Suprapubic skin (tissue), 4 donors: Measurements from ENCODE around the gene TMEM256. TPM values are rescaled to one million over a fixed set of nuclear protein-coding genes. Genes with fewer than 3 reads are reported as not detected.

Source experiments
- DNase-seq, 2 donors: peaks; one replicate each; pipeline ENCODE4 v3.0.0-alpha.2; 2019; ENCODE audit warnings: low spot score in 2 of 2
- H3K27ac ChIP-seq: fragments of 200-600 bp; sonication (generic); one replicate; pipeline ENCODE4 v1.5.1; 2019
- H3K27me3 ChIP-seq: fragments of 200-600 bp; sonication (generic); one replicate; pipeline ENCODE4 v1.5.1; 2019
- H3K36me3 ChIP-seq: fragments of 200-600 bp; sonication (generic); one replicate; pipeline ENCODE4 v1.5.1; 2019
- H3K4me1 ChIP-seq: fragments of 200-600 bp; sonication (generic); one replicate; pipeline ENCODE4 v1.5.1; 2019
- H3K4me3 ChIP-seq: fragments of 200-600 bp; sonication (generic); one replicate; pipeline ENCODE4 v1.5.1; 2019; ENCODE audit warnings: mild to moderate bottlenecking
- H3K9me3 ChIP-seq: fragments of 200-600 bp; sonication (generic); one replicate; pipeline ENCODE4 v1.5.1; 2019
- CTCF ChIP-seq, 2 donors: fragments of 200-600 bp in 1 of 2; fragments of 450-650 bp in 1 of 2; sonication (generic) in 1 of 2; IDR thresholded peaks; one replicate each; pipeline ENCODE4 v1.5.1; 2016 to 2019; ENCODE audit warnings: antibody characterized with exemption in 2 of 2, mild to moderate bottlenecking in 1 of 2, moderate library complexity in 1 of 2
- EP300 ChIP-seq: sonication (generic); formaldehyde crosslinking; IDR thresholded peaks from one replicate; pipeline ENCODE4 v1.6.1; 2017; ENCODE audit warnings: antibody characterized with exemption
- POLR2A ChIP-seq, 2 donors: fragments of 450-650 bp; IDR thresholded peaks; one replicate each; pipeline ENCODE4 v1.6.1; 2017; ENCODE audit warnings: antibody characterized with exemption in 2 of 2, mild to moderate bottlenecking in 2 of 2, moderate library complexity in 2 of 2
- POLR2AphosphoS5 ChIP-seq, 3 donors: sonication (generic); formaldehyde crosslinking; IDR thresholded peaks; one replicate each; pipeline ENCODE4 v1.6.1; 2017; ENCODE audit warnings: antibody characterized with exemption in 3 of 3
- WGBS: methylation state at CpG from one replicate; pipeline ENCODE4 v1.1.5; 2018; 5-methylcytosine and 5-hydroxymethylcytosine counted together
- total RNA-seq, 4 donors: library from RNA; depleted of rRNA; stranded (reverse); fragments of >200 nt; gene quantifications; one replicate each; pipeline ENCODE4 v1.1.0, GENCODE V29; 2016

Gene TMEM256
- total RNA-seq, 4 donors from 2014 or later, result 53.5 to 128 (median 89.6) TPM

- TF ChIP-seq POLR2A (IDR thresholded peaks at IDR 0.05), result no peak
- no peak for TF ChIP-seq CTCF (IDR thresholded peaks at IDR 0.05)
- TF ChIP-seq POLR2AphosphoS5 (IDR thresholded peaks at IDR 0.05), result no peak
- no peak for TF ChIP-seq EP300
- Histone ChIP-seq H3K9me3 (no peaks in the 10 kb centered on the region), H3K27ac (no peak overlapping the region), H3K27me3 (no peaks in the 10 kb centered on the region), H3K4me1 (no peaks in the 10 kb centered on the region), H3K4me3 (no peak overlapping the region), H3K36me3 (no peaks in the 10 kb centered on the region)
- WGBS, result 87% methylated on average over 4 of the region's 4 CpGs
- no peak for DNase-seq
These were observed 19.8 kb upstream of the TMEM256 start for GRCh38 chr17:7423679-7424078.

- no peaks in the 10 kb centered on the region for H3K27me3 ChIP-seq
- no peaks in the 10 kb centered on the region for H3K9me3 ChIP-seq
- H3K36me3 ChIP-seq, result peaks cover 15% of the 10 kb centered on the region
- WGBS, result 91% methylated on average over 13 of the region's 16 CpGs
- TF ChIP-seq POLR2A (IDR thresholded peaks at IDR 0.05) (no peak), CTCF (IDR thresholded peaks at IDR 0.05) (no peak), EP300 (no peak), POLR2AphosphoS5 (IDR thresholded peaks at IDR 0.05) (no peak)
- no peaks in the 10 kb centered on the region for H3K4me1 ChIP-seq
- DNase-seq, result peak in 1 of 2 donors; percentile 55
- no peak overlapping the region for H3K27ac ChIP-seq
- no peak overlapping the region for H3K4me3 ChIP-seq
These were observed 17.3 kb upstream of the TMEM256 start for GRCh38 chr17:7421186-7421585.

- H3K36me3 ChIP-seq, result peaks cover 23% of the 10 kb centered on the region
- 83% methylated on average over 16 of the region's 17 CpGs for WGBS
- TF ChIP-seq EP300 (no peak), POLR2AphosphoS5 (IDR thresholded peaks at IDR 0.05) (no peak), CTCF (IDR thresholded peaks at IDR 0.05) (no peak), POLR2A (IDR thresholded peaks at IDR 0.05) (no peak)
- no peak for DNase-seq
- H3K4me3 ChIP-seq, result no peak within 1 kb of the TSS
- no peak within 1 kb of the TSS for H3K27ac ChIP-seq
- H3K9me3 ChIP-seq, result no peaks in the 10 kb centered on the region
- no peaks in the 10 kb centered on the region for H3K27me3 ChIP-seq
- H3K4me1 ChIP-seq, result no peaks in the 10 kb centered on the region
These were observed 16.1 kb upstream of the TMEM256 start, which contains the start of gene SPEM1 for GRCh38 chr17:7419819-7420610. Gene SPEM1 (plus strand): TSS chr17:7420324. CDS start chr17:7420385, 61 bp downstream.

GRCh38 chr17:7418472-7419152 lies 14.7 kb upstream of the TMEM256 start:
- no peaks in the 10 kb centered on the region for H3K4me1 ChIP-seq
- 71% methylated on average over 16 of the region's 18 CpGs for WGBS
- H3K4me3 ChIP-seq, result no peak overlapping the region
- H3K36me3 ChIP-seq, result peaks cover 27% of the 10 kb centered on the region
- H3K9me3 ChIP-seq, result no peaks in the 10 kb centered on the region
- H3K27ac ChIP-seq, result no peak overlapping the region
- TF ChIP-seq POLR2A (IDR thresholded peaks at IDR 0.05) (no peak), EP300 (no peak), CTCF (IDR thresholded peaks at IDR 0.05) (no peak), POLR2AphosphoS5 (IDR thresholded peaks at IDR 0.05) (no peak)
- no peaks in the 10 kb centered on the region for H3K27me3 ChIP-seq
- peak in 1 of 2 donors; percentile 51 for DNase-seq

- WGBS, result 95% methylated on average over 48 of the region's 54 CpGs
- Histone ChIP-seq H3K9me3 (no peaks in the 10 kb centered on the region), H3K36me3 (peaks cover 27% of the 10 kb centered on the region), H3K27me3 (no peaks in the 10 kb centered on the region), H3K4me3 (no peak overlapping the region), H3K4me1 (no peaks in the 10 kb centered on the region), H3K27ac (no peak overlapping the region)
- no peak for TF ChIP-seq POLR2AphosphoS5 (IDR thresholded peaks at IDR 0.05)
- TF ChIP-seq EP300, result no peak
- TF ChIP-seq POLR2A (IDR thresholded peaks at IDR 0.05), result no peak
- TF ChIP-seq CTCF (IDR thresholded peaks at IDR 0.05), result no peak
- DNase-seq, result no peak
These were observed 13.3 kb upstream of the TMEM256 start for GRCh38 chr17:7417056-7417655.
